ENCODE data around the gene TPSD1. TPM values are rescaled to one million over a fixed set of nuclear protein-coding genes. Genes with fewer than 3 reads are reported as not detected.

Gene TPSD1
- total and polyA plus RNA-seq, 9 of the 15 experiments (the other 6 are each of a cell fraction or from before 2014, with no cell fraction given) = not detected

DNA sequence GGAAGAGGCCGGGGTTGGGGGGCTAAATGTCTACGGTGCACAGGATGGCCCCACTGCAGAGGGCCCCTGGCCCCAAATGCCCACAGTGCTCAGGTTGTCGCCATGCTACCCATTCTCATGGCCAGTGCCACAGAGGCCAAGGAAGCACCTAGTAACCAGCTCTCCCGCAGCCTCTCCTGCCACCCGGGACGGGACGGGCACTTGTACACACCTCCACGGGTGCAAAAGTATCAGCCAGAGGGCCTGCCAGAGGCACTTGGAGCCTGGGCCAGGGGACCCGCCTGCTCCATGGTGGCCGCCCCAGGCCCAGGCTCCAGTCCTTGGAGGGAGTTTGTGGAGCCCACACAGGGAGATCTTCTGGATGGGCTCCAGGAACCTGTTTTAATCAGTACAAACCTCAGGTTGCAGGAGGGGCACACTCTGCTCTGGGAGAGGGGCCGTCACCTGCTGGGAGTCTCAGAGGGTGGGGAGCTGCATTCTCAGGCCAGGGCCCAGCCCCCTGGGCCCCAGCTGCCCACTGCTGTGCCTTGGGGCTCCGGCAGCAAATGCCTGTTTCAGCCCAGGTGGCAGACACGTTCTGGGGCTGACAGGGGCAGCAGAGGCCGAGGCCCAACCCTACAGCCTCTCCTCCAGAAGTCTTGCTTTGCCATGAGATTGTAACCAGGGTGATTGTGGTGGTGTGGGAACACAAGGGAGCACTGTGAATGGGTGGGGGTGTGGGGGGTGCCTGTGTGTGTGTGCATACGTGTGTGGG is 7.9 kb downstream of the TPSD1 start:
- no peak overlapping the region for H3K4me2 ChIP-seq (ENCODE audit: insufficient read depth, low read length)
- FAIRE-seq = no peak
- no peak overlapping the region for H3K9ac ChIP-seq (ENCODE audit: insufficient read depth in 1 of 2, low read depth in 2 of 2, low read length in 2 of 2)
- peaks cover 3% of the 10 kb centered on the region for H3K9me1 ChIP-seq (ENCODE audit: control insufficient read depth, insufficient read depth, low read length)
- TF ChIP-seq ARID4B (CRISPR knock-in tag; IDR thresholded peaks at IDR 0.05) = no peak
- no peak for TF ChIP-seq HDGF (IDR thresholded peaks at IDR 0.05)
- no peak for TF ChIP-seq FOSL1 (tag; conservative IDR thresholded peaks at IDR 0.05)
- TF ChIP-seq CHD4 (IDR thresholded peaks at IDR 0.05; ENCODE audit: insufficient read depth, insufficient replicate concordance, low read depth, low read length, poor library complexity, severe bottlenecking) = no peak
- no peak for TF ChIP-seq ZNF431 (CRISPR knock-in tag; IDR thresholded peaks at IDR 0.05)
- TF ChIP-seq, protein P1, sequence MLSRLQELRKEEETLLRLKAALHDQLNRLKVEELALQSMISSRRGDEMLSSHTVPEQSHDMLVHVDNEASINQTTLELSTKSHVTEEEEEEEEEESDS (CRISPR knock-in tag; IDR thresholded peaks at IDR 0.05) = no peak
- TF ChIP-seq TAF1 (IDR thresholded peaks at IDR 0.05; ENCODE audit: control insufficient read depth, extremely low read depth, insufficient read depth, low read length, severe bottlenecking) = no peak
- TF ChIP-seq SETDB1 (IDR thresholded peaks at IDR 0.05; ENCODE audit: low read length) = no peak
- no peak for TF ChIP-seq CCAR2 (IDR thresholded peaks at IDR 0.05; ENCODE audit: low read depth, low read length)
- no peak for TF ChIP-seq ZFP30 (CRISPR knock-in tag; IDR thresholded peaks at IDR 0.05; ENCODE audit: borderline replicate concordance)
- TF ChIP-seq ZNF324 (CRISPR knock-in tag; IDR thresholded peaks at IDR 0.05) = no peak
- no peak for TF ChIP-seq U2AF1 (optimal IDR thresholded peaks at IDR 0.05; ENCODE audit: low read depth, low read length)
- TF ChIP-seq TBP (optimal IDR thresholded peaks at IDR 0.05; ENCODE audit: low read depth, low read length) = no peak
- TF ChIP-seq SRSF7 (optimal IDR thresholded peaks at IDR 0.05; ENCODE audit: low read depth, low read length) = no peak
- no peak for TF ChIP-seq ZBTB1 (CRISPR knock-in tag; IDR thresholded peaks at IDR 0.05; ENCODE audit: borderline replicate concordance, low read depth)
- TF ChIP-seq ARHGAP35 (IDR thresholded peaks at IDR 0.05; ENCODE audit: partially characterized antibody) = no peak
- TF ChIP-seq ZNF764 (CRISPR knock-in tag; IDR thresholded peaks at IDR 0.05; ENCODE audit: low read depth) = no peak
- TF ChIP-seq FOXJ2 (tag; IDR thresholded peaks at IDR 0.05) = no peak
- H3K36me3 ChIP-seq (ENCODE audit: control insufficient read depth, insufficient read depth, low read length) = no peaks in the 10 kb centered on the region
- ATAC-seq = no peak
- H3K27ac ChIP-seq (ENCODE audit: extremely low read depth, low read depth, low read length) = no peak overlapping the region
- H3K4me3 ChIP-seq = no peak overlapping the region
- BruUV-seq (replicated peaks) = no TSS peak
- no peak for DNase-seq (ENCODE audit: extremely low read depth in 1 of 4, low spot score in 3 of 4)
- no peaks in the 10 kb centered on the region for H4K20me1 ChIP-seq (replicated peaks; ENCODE audit: control insufficient read depth, insufficient read depth, low read length)
- H3K27me3 ChIP-seq (ENCODE audit: control insufficient read depth in 2 of 2, insufficient read depth in 2 of 2, low read length in 2 of 2) = peaks cover 22 to 54% of the 10 kb centered on the region in 2 experiments; a peak in 4 of 5 replicates
- no peak overlapping the region for H2AFZ ChIP-seq (ENCODE audit: low read depth, low read length)
- intact Hi-C loops (cut with micrococcal nuclease) = no loop called here
- 16% methylated on average over 14 of the region's 15 CpGs for WGBS (ENCODE audit: insufficient coverage, low coverage, missing lambda C conversion rate)
- no peaks in the 10 kb centered on the region for H3K79me2 ChIP-seq (ENCODE audit: control insufficient read depth, insufficient read depth, low read length)
- ChIA-PET CTCF (ENCODE audit: low intra/inter-chr PET ratio) (no interaction called here), POLR2A (no interaction called here)
- H3K9me3 ChIP-seq (replicated peaks; ENCODE audit: control insufficient read depth, insufficient read depth, low read depth, low read length) = peaks cover 7% of the 10 kb centered on the region; the same call in 1 of the 2 replicates
- in situ Hi-C loops (cut with MboI) = no loop called here
- H3K4me1 ChIP-seq (replicated peaks in 1 of 2; ENCODE audit: control insufficient read depth in 2 of 2, insufficient read depth in 2 of 2, low read length in 2 of 2) = peaks cover 0 to 42% of the 10 kb centered on the region in 2 experiments; a peak in 2 of 5 replicates
